Liver (tissue), 9 donors: ENCODE data around the gene TMX3. TPM values are rescaled to one million over a fixed set of nuclear protein-coding genes. Genes with fewer than 3 reads are reported as not detected.

Experiments
- DNase-seq: peaks from one replicate; pipeline ENCODE4 v3.0.0-alpha.2; 2017; ENCODE audit warnings: low spot score
- H3K27ac ChIP-seq, 2 donors: one replicate each; pipeline ENCODE4 v1.7.0; 2013; ENCODE audit warnings: inconsistent platforms in 2 of 2, low read length in 2 of 2, control low read depth in 1 of 2, low read depth in 1 of 2, mild to moderate bottlenecking in 1 of 2
- H3K27me3 ChIP-seq, 4 donors: one replicate each; pipeline versions ENCODE4 v1.6.1 to v1.7.0; 2013; ENCODE audit warnings: low read length in 3 of 4, inconsistent platforms in 1 of 4, mild to moderate bottlenecking in 1 of 4, moderate library complexity in 1 of 4; ENCODE audit not compliant: control insufficient read depth in 4 of 4, insufficient read depth in 4 of 4
- H3K36me3 ChIP-seq, 4 donors: one replicate each; pipeline versions ENCODE4 v1.6.1 to v1.7.0; 2013; ENCODE audit warnings: low read length in 3 of 4, mild to moderate bottlenecking in 3 of 4, low read depth in 1 of 4, moderate library complexity in 1 of 4; ENCODE audit not compliant: control insufficient read depth in 4 of 4, insufficient read depth in 3 of 4
- H3K4me1 ChIP-seq, 4 donors: one replicate each; pipeline versions ENCODE4 v1.6.1 to v1.7.0; 2013; ENCODE audit warnings: low read length in 3 of 4, mild to moderate bottlenecking in 3 of 4, moderate library complexity in 1 of 4; ENCODE audit not compliant: control insufficient read depth in 4 of 4, insufficient read depth in 4 of 4
- H3K4me3 ChIP-seq, 3 donors: one replicate each; pipeline versions ENCODE4 v1.6.1 to v1.7.0; 2013; ENCODE audit warnings: low read length in 3 of 3, control low read depth in 1 of 3, low read depth in 1 of 3, mild to moderate bottlenecking in 1 of 3
- H3K9ac ChIP-seq, 2 donors: one replicate each; pipeline ENCODE4 v1.7.0; 2013; ENCODE audit warnings: low read length in 2 of 2, mild to moderate bottlenecking in 2 of 2, moderate library complexity in 2 of 2, control low read depth in 1 of 2, low read depth in 1 of 2
- H3K9me3 ChIP-seq, 4 donors: one replicate each; pipeline versions ENCODE4 v1.6.1 to v1.7.0; 2013; ENCODE audit warnings: low read length in 3 of 4; ENCODE audit not compliant: control insufficient read depth in 4 of 4
- EGR1 ChIP-seq, 2 donors: IDR thresholded peaks; 2 replicates each; pipeline ENCODE4 v1.6.1; 2016 to 2018; ENCODE audit warnings: antibody characterized with exemption in 2 of 2, low read depth in 2 of 2
- FOXA1 ChIP-seq: IDR thresholded peaks from 2 replicates; pipeline ENCODE4 v1.6.1; 2016; ENCODE audit warnings: antibody characterized with exemption
- FOXA2 ChIP-seq: IDR thresholded peaks from 2 replicates; pipeline ENCODE4 v1.6.1; 2016; ENCODE audit warnings: antibody characterized with exemption
- GABPA ChIP-seq, 2 donors: IDR thresholded peaks in 1 of 2; conservative IDR thresholded peaks in 1 of 2; 2 replicates each; pipeline ENCODE4 v1.6.1; 2016; ENCODE audit warnings: antibody characterized with exemption in 2 of 2, mild to moderate bottlenecking in 1 of 2, moderate library complexity in 1 of 2
- HNF4A ChIP-seq, 2 donors: conservative IDR thresholded peaks; 2 replicates each; pipeline ENCODE4 v1.6.1; 2016; ENCODE audit warnings: antibody characterized with exemption in 2 of 2, mild to moderate bottlenecking in 2 of 2
- HNF4G ChIP-seq: IDR thresholded peaks from 2 replicates; pipeline ENCODE4 v1.6.1; 2016; ENCODE audit warnings: antibody characterized with exemption
- JUND ChIP-seq, 2 donors: IDR thresholded peaks; 2 replicates each; pipeline ENCODE4 v1.6.1; 2016; ENCODE audit warnings: antibody characterized with exemption in 2 of 2
- NR2F2 ChIP-seq: IDR thresholded peaks from 2 replicates; pipeline ENCODE4 v1.6.1; 2016; ENCODE audit warnings: antibody characterized with exemption
- RXRA ChIP-seq, 2 donors: IDR thresholded peaks; 2 replicates each; pipeline ENCODE4 v1.6.1; 2017 to 2018; ENCODE audit warnings: antibody characterized with exemption in 2 of 2, mild to moderate bottlenecking in 1 of 2
- SP1 ChIP-seq: IDR thresholded peaks from 2 replicates; pipeline ENCODE4 v1.6.1; 2018; ENCODE audit warnings: antibody characterized with exemption, mild to moderate bottlenecking
- TAF1 ChIP-seq: conservative IDR thresholded peaks from 2 replicates; pipeline ENCODE4 v1.6.1; 2016; ENCODE audit warnings: antibody characterized with exemption, mild to moderate bottlenecking
- YY1 ChIP-seq: IDR thresholded peaks from 2 replicates; pipeline ENCODE4 v1.6.1; 2016; ENCODE audit warnings: antibody characterized with exemption, mild to moderate bottlenecking
- WGBS: extraction: QIAGEN DNeasy Blood & Tissue Kit; methylation state at CpG from one replicate; pipeline ENCODE4 v1.1.7; 2013; 5-methylcytosine and 5-hydroxymethylcytosine counted together
- polyA plus RNA-seq, 2 donors: library from polyadenylated mRNA; stranded (reverse) in 1 of 2; unstranded in 1 of 2; fragments of 200-250 nt in 1 of 2; fragments of >200 nt in 1 of 2; fragmentation: Nextera tagmentation in 1 of 2; extraction: Ambion mirVana in 1 of 2; gene quantifications; one replicate each; pipeline versions ENCODE4 v1.2.1 to v1.2.3, GENCODE V29; 2013 to 2015
- total RNA-seq, 2 donors: library from RNA; depleted of rRNA; stranded (reverse); fragments of >200 nt; gene quantifications; one replicate each; pipeline ENCODE4 v1.2.3, GENCODE V29; 2014
- TF ChIP-seq, protein P1 (sequence below): IDR thresholded peaks from 2 replicates; pipeline ENCODE4 v1.6.1; 2016; ENCODE audit warnings: antibody characterized with exemption
- TF ChIP-seq, protein P2 (sequence below): IDR thresholded peaks from 2 replicates; pipeline ENCODE4 v1.6.1; 2016; ENCODE audit warnings: antibody characterized with exemption
- TF ChIP-seq, protein P3 (sequence below): IDR thresholded peaks from 2 replicates; pipeline ENCODE4 v1.6.1; 2016; ENCODE audit warnings: antibody characterized with exemption, mild to moderate bottlenecking
- TF ChIP-seq, protein P4 (sequence below): fragments of 150-350 bp; IDR thresholded peaks from 2 replicates; pipeline ENCODE4 v1.5.1; 2017; ENCODE audit warnings: improper control_type of control experiment, low read depth, low read length; ENCODE audit not compliant: missing input control
- TF ChIP-seq, protein P5 (sequence below): IDR thresholded peaks from 2 replicates; pipeline ENCODE4 v1.6.1; 2016; ENCODE audit warnings: antibody characterized with exemption
- donor health status: healthy.
- donor health status: healthy.
- donor health status: healthy.
- donor health status: healthy.
- donor health status: healthy.

Gene TMX3
- total and polyA plus RNA-seq, 4 donors: 9.0 to 38.6 (median 20.3) TPM

DNA sequence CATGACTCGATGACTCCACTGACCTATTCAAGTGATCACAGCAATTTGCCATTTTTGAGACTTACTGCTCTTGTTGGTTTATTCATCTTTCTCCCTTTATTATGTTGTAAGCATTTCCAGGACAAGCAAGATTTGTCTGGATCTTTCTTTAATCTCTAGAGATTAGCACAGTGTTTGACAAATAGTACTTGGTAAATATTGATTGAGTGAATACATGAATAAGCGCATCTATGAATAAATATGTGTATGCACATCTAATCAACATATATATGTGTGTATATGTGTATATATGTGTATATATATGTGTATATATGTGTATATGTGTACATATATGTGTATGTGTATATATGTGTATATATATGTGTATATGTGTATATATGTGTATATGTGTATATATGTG lies 7.3 kb downstream of the TMX3 start:
- no peak for DNase-seq
- Histone ChIP-seq H3K9ac (no peak overlapping the region), H3K36me3 (peaks cover 4 to 45% (median 25%) of the 10 kb centered on the region in 4 donors), H3K4me1 (peaks cover 0 to 4% (median 0%) of the 10 kb centered on the region in 4 donors), H3K9me3 (no peaks in the 10 kb centered on the region), H3K27ac (no peak overlapping the region), H3K27me3 (no peaks in the 10 kb centered on the region), H3K4me3 (no peak overlapping the region)
- TF ChIP-seq FOXA1 (no peak), GABPA (IDR thresholded peaks at IDR 0.05 in 1 of 2, conservative IDR thresholded peaks at IDR 0.05 in 1 of 2) (no peak), YY1 (no peak), SP1 (no peak), RXRA (IDR thresholded peaks at IDR 0.05) (no peak), FOXA2 (no peak), EGR1 (IDR thresholded peaks at IDR 0.05; ENCODE audit: low read depth in 2 of 2) (no peak), NR2F2 (no peak)
- TF ChIP-seq, protein P1, sequence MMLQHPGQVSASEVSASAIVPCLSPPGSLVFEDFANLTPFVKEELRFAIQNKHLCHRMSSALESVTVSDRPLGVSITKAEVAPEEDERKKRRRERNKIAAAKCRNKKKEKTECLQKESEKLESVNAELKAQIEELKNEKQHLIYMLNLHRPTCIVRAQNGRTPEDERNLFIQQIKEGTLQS: no peak
- TF ChIP-seq, protein P2, sequence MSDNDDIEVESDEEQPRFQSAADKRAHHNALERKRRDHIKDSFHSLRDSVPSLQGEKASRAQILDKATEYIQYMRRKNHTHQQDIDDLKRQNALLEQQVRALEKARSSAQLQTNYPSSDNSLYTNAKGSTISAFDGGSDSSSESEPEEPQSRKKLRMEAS: no peak
- WGBS: 86% methylated on average over 2 of the region's 2 CpGs

DNA sequence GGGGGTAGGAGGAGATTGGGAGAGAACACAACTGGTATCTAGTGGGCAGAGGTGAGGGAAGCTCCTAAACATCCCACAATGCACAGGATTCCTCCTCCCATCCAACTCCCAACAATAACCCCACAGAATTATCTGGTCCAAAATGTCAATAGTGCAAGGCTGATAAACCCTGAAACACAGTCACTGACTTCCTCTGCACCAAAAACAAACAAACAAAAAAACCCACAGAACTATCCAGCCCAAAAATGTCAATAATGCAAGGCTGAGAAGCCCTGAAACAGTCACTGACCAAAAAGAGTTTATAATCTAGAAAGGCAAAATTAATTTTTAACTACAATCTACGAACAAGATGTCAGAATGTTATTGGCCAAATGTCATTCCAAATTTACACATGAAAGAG lies 9.8 kb downstream of the TMX3 start:
- WGBS: 29% methylated on average over 1 of the region's 1 CpG
- H3K36me3 ChIP-seq: peaks cover 4 to 28% (median 12%) of the 10 kb centered on the region in 4 donors
- DNase-seq: no peak

DNA sequence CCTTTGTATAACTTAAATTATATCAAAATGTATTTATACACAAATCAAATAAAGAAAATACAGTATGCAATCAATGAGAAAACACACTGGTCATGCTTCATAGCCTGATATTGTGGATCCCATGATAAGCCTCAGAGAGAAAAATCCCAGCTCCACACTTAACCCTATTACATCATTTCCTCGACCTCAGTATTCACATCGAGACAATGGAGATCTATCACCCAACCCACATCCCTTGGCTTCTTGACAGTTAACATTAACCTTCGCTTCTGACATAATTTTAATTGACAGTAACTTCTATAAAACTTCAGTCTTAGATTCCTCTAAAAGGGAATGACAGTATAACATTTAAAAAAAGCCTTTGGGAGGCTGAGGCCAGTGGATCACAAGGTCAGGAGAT lies 11.6 kb downstream of the TMX3 start:
- H3K36me3 ChIP-seq: peaks cover 0 to 12% (median 4%) of the 10 kb centered on the region in 4 donors
- 84% methylated on average over 3 of the region's 3 CpGs for WGBS

More for the DNA sequence above, 9.8 kb downstream of the TMX3 start:
- peaks cover 0 to 4% (median 0%) of the 10 kb centered on the region in 4 donors for H3K4me1 ChIP-seq
- H3K27ac ChIP-seq: no peak overlapping the region
- no peak for TF ChIP-seq HNF4G
- no peak for TF ChIP-seq GABPA (IDR thresholded peaks at IDR 0.05 in 1 of 2, conservative IDR thresholded peaks at IDR 0.05 in 1 of 2)
- no peaks in the 10 kb centered on the region for H3K27me3 ChIP-seq
- no peak overlapping the region for H3K9ac ChIP-seq
- no peaks in the 10 kb centered on the region for H3K9me3 ChIP-seq
- no peak overlapping the region for H3K4me3 ChIP-seq

More for the DNA sequence above, 11.6 kb downstream of the TMX3 start:
- no peak overlapping the region for H3K4me3 ChIP-seq
- H3K9ac ChIP-seq: no peak overlapping the region
- no peaks in the 10 kb centered on the region for H3K9me3 ChIP-seq
- H3K4me1 ChIP-seq: peaks cover 0 to 4% (median 0%) of the 10 kb centered on the region in 4 donors
- H3K27me3 ChIP-seq: no peaks in the 10 kb centered on the region
- H3K27ac ChIP-seq: no peak overlapping the region
- TF ChIP-seq HNF4A (conservative IDR thresholded peaks at IDR 0.05) (no peak), EGR1 (IDR thresholded peaks at IDR 0.05; ENCODE audit: low read depth in 2 of 2) (no peak), JUND (IDR thresholded peaks at IDR 0.05) (no peak), SP1 (no peak), TAF1 (no peak), NR2F2 (no peak), YY1 (no peak), GABPA (IDR thresholded peaks at IDR 0.05 in 1 of 2, conservative IDR thresholded peaks at IDR 0.05 in 1 of 2) (no peak), HNF4G (no peak), RXRA (IDR thresholded peaks at IDR 0.05) (no peak)
- TF ChIP-seq, protein P1: no peak
- TF ChIP-seq, protein P3, sequence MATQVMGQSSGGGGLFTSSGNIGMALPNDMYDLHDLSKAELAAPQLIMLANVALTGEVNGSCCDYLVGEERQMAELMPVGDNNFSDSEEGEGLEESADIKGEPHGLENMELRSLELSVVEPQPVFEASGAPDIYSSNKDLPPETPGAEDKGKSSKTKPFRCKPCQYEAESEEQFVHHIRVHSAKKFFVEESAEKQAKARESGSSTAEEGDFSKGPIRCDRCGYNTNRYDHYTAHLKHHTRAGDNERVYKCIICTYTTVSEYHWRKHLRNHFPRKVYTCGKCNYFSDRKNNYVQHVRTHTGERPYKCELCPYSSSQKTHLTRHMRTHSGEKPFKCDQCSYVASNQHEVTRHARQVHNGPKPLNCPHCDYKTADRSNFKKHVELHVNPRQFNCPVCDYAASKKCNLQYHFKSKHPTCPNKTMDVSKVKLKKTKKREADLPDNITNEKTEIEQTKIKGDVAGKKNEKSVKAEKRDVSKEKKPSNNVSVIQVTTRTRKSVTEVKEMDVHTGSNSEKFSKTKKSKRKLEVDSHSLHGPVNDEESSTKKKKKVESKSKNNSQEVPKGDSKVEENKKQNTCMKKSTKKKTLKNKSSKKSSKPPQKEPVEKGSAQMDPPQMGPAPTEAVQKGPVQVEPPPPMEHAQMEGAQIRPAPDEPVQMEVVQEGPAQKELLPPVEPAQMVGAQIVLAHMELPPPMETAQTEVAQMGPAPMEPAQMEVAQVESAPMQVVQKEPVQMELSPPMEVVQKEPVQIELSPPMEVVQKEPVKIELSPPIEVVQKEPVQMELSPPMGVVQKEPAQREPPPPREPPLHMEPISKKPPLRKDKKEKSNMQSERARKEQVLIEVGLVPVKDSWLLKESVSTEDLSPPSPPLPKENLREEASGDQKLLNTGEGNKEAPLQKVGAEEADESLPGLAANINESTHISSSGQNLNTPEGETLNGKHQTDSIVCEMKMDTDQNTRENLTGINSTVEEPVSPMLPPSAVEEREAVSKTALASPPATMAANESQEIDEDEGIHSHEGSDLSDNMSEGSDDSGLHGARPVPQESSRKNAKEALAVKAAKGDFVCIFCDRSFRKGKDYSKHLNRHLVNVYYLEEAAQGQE: no peak
- TF ChIP-seq, protein P4, sequence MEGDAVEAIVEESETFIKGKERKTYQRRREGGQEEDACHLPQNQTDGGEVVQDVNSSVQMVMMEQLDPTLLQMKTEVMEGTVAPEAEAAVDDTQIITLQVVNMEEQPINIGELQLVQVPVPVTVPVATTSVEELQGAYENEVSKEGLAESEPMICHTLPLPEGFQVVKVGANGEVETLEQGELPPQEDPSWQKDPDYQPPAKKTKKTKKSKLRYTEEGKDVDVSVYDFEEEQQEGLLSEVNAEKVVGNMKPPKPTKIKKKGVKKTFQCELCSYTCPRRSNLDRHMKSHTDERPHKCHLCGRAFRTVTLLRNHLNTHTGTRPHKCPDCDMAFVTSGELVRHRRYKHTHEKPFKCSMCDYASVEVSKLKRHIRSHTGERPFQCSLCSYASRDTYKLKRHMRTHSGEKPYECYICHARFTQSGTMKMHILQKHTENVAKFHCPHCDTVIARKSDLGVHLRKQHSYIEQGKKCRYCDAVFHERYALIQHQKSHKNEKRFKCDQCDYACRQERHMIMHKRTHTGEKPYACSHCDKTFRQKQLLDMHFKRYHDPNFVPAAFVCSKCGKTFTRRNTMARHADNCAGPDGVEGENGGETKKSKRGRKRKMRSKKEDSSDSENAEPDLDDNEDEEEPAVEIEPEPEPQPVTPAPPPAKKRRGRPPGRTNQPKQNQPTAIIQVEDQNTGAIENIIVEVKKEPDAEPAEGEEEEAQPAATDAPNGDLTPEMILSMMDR: no peak
- TF ChIP-seq, protein P5, sequence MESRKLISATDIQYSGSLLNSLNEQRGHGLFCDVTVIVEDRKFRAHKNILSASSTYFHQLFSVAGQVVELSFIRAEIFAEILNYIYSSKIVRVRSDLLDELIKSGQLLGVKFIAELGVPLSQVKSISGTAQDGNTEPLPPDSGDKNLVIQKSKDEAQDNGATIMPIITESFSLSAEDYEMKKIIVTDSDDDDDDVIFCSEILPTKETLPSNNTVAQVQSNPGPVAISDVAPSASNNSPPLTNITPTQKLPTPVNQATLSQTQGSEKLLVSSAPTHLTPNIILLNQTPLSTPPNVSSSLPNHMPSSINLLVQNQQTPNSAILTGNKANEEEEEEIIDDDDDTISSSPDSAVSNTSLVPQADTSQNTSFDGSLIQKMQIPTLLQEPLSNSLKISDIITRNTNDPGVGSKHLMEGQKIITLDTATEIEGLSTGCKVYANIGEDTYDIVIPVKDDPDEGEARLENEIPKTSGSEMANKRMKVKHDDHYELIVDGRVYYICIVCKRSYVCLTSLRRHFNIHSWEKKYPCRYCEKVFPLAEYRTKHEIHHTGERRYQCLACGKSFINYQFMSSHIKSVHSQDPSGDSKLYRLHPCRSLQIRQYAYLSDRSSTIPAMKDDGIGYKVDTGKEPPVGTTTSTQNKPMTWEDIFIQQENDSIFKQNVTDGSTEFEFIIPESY: no peak
- no peak for DNase-seq
